Measurements from ENCODE around the gene DCAF8.

The DCAF8 gene

DNA sequence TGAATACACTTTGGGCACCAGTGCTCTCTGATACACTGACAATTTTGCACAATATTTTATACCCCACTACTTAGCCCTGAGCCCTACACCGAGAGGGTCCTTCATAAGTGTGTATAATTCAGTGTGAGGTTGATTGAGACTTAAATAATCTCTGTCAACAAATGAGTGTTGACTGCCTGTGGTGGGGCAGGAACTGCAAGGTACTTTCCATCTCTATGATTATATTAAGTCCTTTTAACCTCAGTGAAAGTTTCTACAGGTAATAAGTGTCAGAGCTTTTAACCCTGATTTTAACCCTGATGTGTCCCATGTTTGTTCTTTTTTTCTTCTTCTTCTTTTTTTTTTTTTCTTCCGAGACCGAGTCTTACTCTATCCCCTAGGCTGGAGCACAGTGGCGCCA is 66.2 kb downstream of the DCAF8 start:
- no peak overlapping the region for H2AFZ ChIP-seq (ENCODE audit: low read length)
- no peak overlapping the region for H3K4me2 ChIP-seq (ENCODE audit: low read depth, low read length, poor library complexity, severe bottlenecking)

DNA sequence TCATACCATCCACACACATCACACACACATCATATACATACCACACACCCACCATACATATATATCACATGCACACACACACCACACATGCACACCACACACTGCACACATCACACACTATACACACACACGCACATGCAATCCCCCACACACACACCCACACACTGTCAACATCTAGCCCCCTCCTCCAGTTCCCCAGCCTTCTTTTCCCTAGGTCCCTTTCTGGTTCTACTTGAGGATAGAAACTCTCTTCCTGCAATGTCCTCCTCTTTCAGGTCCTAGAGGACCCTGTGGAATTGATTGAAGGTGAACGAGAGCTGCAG is 67.7 kb downstream of the DCAF8 start:
- H3K9ac ChIP-seq (ENCODE audit: low read depth, low read length, poor library complexity, severe bottlenecking): no peak overlapping the region
- no peaks in the 10 kb centered on the region for H3K36me3 ChIP-seq (ENCODE audit: insufficient read depth, low read length)
- H4K20me1 ChIP-seq (ENCODE audit: insufficient read depth, low read length, poor library complexity, severe bottlenecking): no peaks in the 10 kb centered on the region
- no peaks in the 10 kb centered on the region for H3K27me3 ChIP-seq (ENCODE audit: insufficient read depth, low read length, poor library complexity, severe bottlenecking)
- no peaks in the 10 kb centered on the region for H3K9me2 ChIP-seq (replicated peaks; ENCODE audit: low read depth, low read length)
- H3K9me3 ChIP-seq (ENCODE audit: insufficient read depth, low read depth, low read length): no peaks in the 10 kb centered on the region
- no peaks in the 10 kb centered on the region for H3K79me2 ChIP-seq (ENCODE audit: insufficient read depth, low read length)
- H3F3A ChIP-seq (ENCODE audit: low read depth): no peaks in the 10 kb centered on the region
- TF ChIP-seq, protein P1, sequence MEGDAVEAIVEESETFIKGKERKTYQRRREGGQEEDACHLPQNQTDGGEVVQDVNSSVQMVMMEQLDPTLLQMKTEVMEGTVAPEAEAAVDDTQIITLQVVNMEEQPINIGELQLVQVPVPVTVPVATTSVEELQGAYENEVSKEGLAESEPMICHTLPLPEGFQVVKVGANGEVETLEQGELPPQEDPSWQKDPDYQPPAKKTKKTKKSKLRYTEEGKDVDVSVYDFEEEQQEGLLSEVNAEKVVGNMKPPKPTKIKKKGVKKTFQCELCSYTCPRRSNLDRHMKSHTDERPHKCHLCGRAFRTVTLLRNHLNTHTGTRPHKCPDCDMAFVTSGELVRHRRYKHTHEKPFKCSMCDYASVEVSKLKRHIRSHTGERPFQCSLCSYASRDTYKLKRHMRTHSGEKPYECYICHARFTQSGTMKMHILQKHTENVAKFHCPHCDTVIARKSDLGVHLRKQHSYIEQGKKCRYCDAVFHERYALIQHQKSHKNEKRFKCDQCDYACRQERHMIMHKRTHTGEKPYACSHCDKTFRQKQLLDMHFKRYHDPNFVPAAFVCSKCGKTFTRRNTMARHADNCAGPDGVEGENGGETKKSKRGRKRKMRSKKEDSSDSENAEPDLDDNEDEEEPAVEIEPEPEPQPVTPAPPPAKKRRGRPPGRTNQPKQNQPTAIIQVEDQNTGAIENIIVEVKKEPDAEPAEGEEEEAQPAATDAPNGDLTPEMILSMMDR (conservative IDR thresholded peaks at IDR 0.05; ENCODE audit: low read length): no peak
- no peak for TF ChIP-seq EZH2phosphoT487 (IDR thresholded peaks at IDR 0.05; ENCODE audit: borderline replicate concordance)
- no peak overlapping the region for H2AFZ ChIP-seq (ENCODE audit: low read length)
- H3K4me2 ChIP-seq (ENCODE audit: low read depth, low read length, poor library complexity, severe bottlenecking): no peak overlapping the region
- no peak overlapping the region for H3K4me3 ChIP-seq (ENCODE audit: low read length, poor library complexity, severe bottlenecking)
- no peaks in the 10 kb centered on the region for H3K4me1 ChIP-seq (ENCODE audit: insufficient read depth, low read length, poor library complexity, severe bottlenecking)

More for the DNA sequence above, 66.2 kb downstream of the DCAF8 start:
- H3K9me3 ChIP-seq (ENCODE audit: insufficient read depth, low read depth, low read length): no peaks in the 10 kb centered on the region
- H3K27me3 ChIP-seq (ENCODE audit: insufficient read depth, low read length, poor library complexity, severe bottlenecking): no peaks in the 10 kb centered on the region
- TF ChIP-seq, protein P1 (conservative IDR thresholded peaks at IDR 0.05; ENCODE audit: low read length): no peak
- TF ChIP-seq EZH2phosphoT487 (IDR thresholded peaks at IDR 0.05; ENCODE audit: borderline replicate concordance): no peak
- no peaks in the 10 kb centered on the region for H3K36me3 ChIP-seq (ENCODE audit: insufficient read depth, low read length)
- no peaks in the 10 kb centered on the region for H3K9me2 ChIP-seq (replicated peaks; ENCODE audit: low read depth, low read length)
- H3K4me1 ChIP-seq (ENCODE audit: insufficient read depth, low read length, poor library complexity, severe bottlenecking): no peaks in the 10 kb centered on the region
- no peaks in the 10 kb centered on the region for H3F3A ChIP-seq (ENCODE audit: low read depth)
- no peak overlapping the region for H3K9ac ChIP-seq (ENCODE audit: low read depth, low read length, poor library complexity, severe bottlenecking)
- H3K4me3 ChIP-seq (ENCODE audit: low read length, poor library complexity, severe bottlenecking): no peak overlapping the region
- H4K20me1 ChIP-seq (ENCODE audit: insufficient read depth, low read length, poor library complexity, severe bottlenecking): no peaks in the 10 kb centered on the region
- H3K79me2 ChIP-seq (ENCODE audit: insufficient read depth, low read length): no peaks in the 10 kb centered on the region

DNA sequence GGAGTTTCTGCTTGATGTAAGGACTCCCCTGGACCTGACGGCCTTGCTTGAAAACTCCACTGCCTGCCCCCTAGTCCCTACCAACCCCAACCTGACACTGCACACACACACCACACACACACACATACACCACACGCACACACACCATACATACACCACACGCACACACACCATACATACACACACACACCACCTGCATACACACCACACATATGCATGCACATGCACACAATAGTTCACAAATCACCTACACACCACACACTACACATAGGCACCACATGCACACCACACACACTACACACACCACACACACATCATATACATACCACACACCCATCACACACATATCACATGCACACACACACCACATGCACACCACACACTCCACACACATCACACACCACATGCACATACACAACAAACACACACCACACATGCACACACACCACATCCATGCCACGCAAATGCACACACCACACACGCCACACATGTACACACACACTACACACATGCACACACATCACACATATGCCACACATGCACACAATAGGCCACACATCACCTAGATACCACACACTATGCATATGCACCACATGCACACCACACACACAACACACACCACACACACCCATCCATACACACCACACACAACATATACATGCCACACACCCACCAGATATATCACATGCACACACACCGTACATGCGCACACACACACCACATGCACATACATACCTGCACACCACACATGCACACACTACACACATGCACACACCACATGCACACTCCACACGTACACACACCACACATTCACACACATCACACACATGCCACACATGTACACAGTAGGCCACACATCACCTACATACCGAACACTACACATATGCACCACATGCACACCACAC is 68.3 kb downstream of the DCAF8 start:
- H3K9ac ChIP-seq (ENCODE audit: low read depth, low read length, poor library complexity, severe bottlenecking): no peak overlapping the region
- H2AFZ ChIP-seq (ENCODE audit: low read length): no peak overlapping the region

More for the DNA sequence above, 68.3 kb downstream of the DCAF8 start:
- Histone ChIP-seq H3K9me3 (ENCODE audit: insufficient read depth, low read depth, low read length) (no peaks in the 10 kb centered on the region), H3K36me3 (ENCODE audit: insufficient read depth, low read length) (no peaks in the 10 kb centered on the region), H4K20me1 (ENCODE audit: insufficient read depth, low read length, poor library complexity, severe bottlenecking) (no peaks in the 10 kb centered on the region), H3K4me1 (ENCODE audit: insufficient read depth, low read length, poor library complexity, severe bottlenecking) (no peaks in the 10 kb centered on the region), H3K27me3 (ENCODE audit: insufficient read depth, low read length, poor library complexity, severe bottlenecking) (no peaks in the 10 kb centered on the region), H3K4me2 (ENCODE audit: low read depth, low read length, poor library complexity, severe bottlenecking) (no peak overlapping the region), H3K9me2 (replicated peaks; ENCODE audit: low read depth, low read length) (no peaks in the 10 kb centered on the region), H3F3A (ENCODE audit: low read depth) (no peaks in the 10 kb centered on the region), H3K79me2 (ENCODE audit: insufficient read depth, low read length) (no peaks in the 10 kb centered on the region), H3K4me3 (ENCODE audit: low read length, poor library complexity, severe bottlenecking) (no peak overlapping the region)
- TF ChIP-seq EZH2phosphoT487 (IDR thresholded peaks at IDR 0.05; ENCODE audit: borderline replicate concordance): no peak
- TF ChIP-seq, protein P1 (conservative IDR thresholded peaks at IDR 0.05; ENCODE audit: low read length): no peak

Measured in Loucy (cell line).